Right ventricle myocardium inferior (tissue), 1 donor: ENCODE measurements around the gene ZNF541. TPM values are rescaled to one million over a fixed set of nuclear protein-coding genes. Genes with fewer than 3 reads are reported as not detected.

Experiments used
- total RNA-seq: library from RNA; stranded (reverse); fragmentation: NEBNext Ultra II Directional; extraction: Animal tissue kit (Norgen Biotek cat#: 25700); gene quantifications from one replicate; pipeline ENCODE4 v1.2.1, GENCODE V29; 2021
- donor health status: DM: no; HTN: yes; CAD: no; lungs with severe emphysema.

The ZNF541 gene
- total RNA-seq, 1 donor from 2014 or later, result 1.2 TPM

Other genes with a start within 250 kb of the ZNF541 start
- gene C5AR2, start 241.0 kb downstream of the ZNF541 start, total RNA-seq, result 0.95 TPM
- gene DHX34, start 223.8 kb downstream of the ZNF541 start, total RNA-seq, result 8.0 TPM
- gene MEIS3, start 153.6 kb downstream of the ZNF541 start, total RNA-seq, result 3.8 TPM
- gene SLC8A2, start 101.3 kb downstream of the ZNF541 start, total RNA-seq, result 0.46 TPM
- gene KPTN, start 88.9 kb downstream of the ZNF541 start, total RNA-seq, result 9.1 TPM
- 119 TPM for gene NAPA, start 58.1 kb downstream of the ZNF541 start, total RNA-seq
- 8.8 TPM for gene BICRA, start 36.0 kb upstream of the ZNF541 start, total RNA-seq
- gene EHD2, start 140.3 kb upstream of the ZNF541 start, total RNA-seq, result 60.5 TPM
- gene NOP53, start 172.4 kb upstream of the ZNF541 start, total RNA-seq, result 172 TPM
- gene SELENOW, start 205.6 kb upstream of the ZNF541 start, total RNA-seq, result 1,425 TPM
- not detected for gene TPRX1, start 231.4 kb upstream of the ZNF541 start, total RNA-seq
- gene CRX, start 248.8 kb upstream of the ZNF541 start, total RNA-seq, result not detected